HG02623 (cell line): ENCODE results near the gene KIF25.

Source experiments
- ATAC-seq: cut with Tn5 transposase; IDR thresholded peaks from one replicate; pipeline ENCODE4 v1.9.1; 2021; ENCODE audit warnings: moderate library complexity; ENCODE audit not compliant: unreplicated experiment

Gene KIF25

DNA sequence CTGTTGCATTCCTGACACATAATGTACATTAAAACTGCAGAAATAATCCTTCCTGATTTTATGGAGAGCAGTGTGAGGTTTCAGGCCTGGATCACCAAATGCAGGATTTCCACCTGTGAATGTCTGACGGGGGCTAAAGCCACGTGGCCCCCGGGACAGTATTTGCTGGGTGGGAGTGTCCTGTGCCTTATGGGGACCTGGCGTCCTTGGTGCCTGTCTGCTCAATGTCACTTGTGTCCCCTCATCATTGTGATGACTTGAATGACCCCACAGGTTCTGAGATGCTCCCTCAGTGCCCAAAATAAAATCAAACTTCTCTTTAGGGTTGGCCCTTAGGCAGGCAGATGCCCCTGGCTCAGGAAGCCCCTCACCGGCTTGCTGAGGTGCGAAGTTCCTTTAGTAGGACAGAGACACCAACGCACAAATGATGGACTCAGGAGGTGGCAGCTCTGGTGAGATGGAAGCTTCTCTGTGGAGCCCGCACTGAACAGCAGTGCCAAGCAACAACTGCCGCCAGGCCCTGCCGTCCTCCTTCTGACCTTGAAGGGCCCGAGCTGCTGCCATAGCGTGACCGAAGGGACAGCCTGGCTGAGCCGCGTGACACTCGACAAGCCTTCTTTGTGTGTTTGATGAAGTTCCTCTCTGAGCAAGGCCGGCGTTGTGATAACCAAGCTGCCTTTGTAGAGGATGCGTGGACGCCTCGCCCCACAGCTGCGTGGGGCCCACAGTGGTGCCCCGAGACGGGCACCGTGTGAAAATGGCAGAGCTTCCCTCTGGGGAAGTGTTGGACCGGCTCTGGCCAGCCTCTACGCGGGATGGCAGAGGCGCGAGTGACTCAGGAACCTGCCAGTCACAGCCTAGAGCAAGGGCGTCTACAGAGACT lies 50.6 kb downstream of the KIF25 start:
- ATAC-seq, result no peak

DNA sequence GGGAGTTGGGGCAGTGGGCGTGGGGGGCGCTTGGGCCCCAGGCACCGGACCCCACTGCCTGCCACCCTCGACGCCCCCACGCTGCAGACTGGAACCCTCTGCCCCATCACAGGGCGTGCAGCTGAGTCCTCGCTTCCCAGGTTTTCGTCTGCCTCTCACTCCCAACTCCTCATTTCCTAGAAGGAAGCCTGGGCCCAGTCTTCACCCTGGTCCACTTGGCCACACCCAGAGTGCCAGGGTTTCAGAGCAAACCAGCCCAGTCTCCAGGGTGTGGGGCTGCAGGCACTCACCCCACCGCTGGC lies 51.2 kb downstream of the KIF25 start:
- no peak for ATAC-seq

DNA sequence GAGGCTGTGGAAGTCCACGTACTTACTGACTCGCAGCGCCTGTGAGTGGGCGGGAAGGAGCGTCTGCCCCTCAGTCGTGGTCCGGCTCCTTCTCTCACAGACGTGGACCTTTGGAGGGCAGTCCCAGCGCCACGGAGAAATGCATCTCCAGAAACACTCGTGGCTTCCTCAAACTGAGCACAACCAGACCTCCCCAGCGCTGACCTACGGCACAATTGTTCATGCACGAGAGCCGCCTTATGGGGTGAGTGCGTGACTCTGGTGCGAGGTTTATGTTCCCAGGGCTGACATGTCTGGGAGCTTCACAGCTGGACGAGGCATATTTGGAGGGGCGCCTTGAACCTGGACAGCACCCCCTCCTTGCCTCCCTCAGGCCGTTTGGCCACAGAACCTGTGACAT lies 51.8 kb downstream of the KIF25 start:
- ATAC-seq, result no peak

DNA sequence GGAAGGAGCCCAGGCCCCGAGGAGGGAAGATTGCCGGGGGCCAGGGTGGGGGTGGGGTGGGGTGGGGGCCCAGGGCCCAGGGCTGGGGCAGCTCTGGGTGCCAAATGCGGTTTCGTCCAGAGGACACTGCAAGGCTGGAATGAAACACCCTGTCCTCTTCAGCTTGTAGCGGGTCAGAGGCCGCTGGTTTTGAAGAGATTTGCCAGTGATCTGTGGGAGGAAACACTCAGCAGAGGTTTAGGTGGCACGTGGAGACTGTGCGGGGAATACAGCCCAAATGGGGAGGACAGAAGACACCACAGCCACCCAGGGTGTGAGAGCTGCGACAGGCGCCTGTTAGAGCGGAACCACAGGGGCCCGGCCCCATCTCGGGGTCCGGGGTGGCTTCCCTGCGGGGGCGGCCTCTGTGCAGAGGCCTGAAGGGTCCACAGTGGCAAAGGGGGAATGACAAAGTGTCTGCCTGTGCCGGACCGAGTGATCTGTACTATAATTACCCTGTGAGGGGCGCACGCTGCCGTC lies 52.3 kb downstream of the KIF25 start:
- ATAC-seq, result no peak

DNA sequence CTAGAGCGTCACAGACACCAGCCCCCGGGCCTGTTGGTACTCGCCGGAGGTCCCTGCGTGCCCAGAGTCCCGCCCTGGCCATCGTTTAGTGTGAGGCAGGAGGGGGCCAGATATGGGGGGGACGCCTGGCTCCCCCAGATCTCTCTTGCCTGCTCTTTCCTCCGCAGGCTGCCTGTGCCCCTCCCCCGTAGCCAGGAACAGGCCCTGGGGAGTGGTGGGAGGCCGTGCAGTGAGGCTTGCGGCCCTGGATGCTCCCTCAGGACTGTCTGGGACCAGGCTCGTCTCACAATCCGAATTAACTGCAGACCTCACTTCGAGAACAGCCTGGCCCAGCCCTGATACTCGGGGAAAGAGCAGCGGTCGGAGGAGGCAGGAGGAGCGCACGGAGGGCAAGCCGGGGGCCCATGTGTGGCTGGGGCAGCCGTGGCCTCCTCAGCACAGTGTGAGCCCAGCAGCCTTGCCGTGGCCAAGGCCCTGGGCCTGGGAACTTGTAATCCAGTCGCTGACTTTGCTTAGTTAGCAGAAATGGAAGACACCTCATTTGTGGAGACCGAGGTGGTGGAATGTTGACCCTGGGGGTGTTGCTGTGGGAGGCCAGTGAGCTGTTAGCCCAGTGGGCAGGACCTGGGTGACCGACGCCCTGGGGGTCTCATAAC lies 52.9 kb downstream of the KIF25 start:
- ATAC-seq, result no peak

DNA sequence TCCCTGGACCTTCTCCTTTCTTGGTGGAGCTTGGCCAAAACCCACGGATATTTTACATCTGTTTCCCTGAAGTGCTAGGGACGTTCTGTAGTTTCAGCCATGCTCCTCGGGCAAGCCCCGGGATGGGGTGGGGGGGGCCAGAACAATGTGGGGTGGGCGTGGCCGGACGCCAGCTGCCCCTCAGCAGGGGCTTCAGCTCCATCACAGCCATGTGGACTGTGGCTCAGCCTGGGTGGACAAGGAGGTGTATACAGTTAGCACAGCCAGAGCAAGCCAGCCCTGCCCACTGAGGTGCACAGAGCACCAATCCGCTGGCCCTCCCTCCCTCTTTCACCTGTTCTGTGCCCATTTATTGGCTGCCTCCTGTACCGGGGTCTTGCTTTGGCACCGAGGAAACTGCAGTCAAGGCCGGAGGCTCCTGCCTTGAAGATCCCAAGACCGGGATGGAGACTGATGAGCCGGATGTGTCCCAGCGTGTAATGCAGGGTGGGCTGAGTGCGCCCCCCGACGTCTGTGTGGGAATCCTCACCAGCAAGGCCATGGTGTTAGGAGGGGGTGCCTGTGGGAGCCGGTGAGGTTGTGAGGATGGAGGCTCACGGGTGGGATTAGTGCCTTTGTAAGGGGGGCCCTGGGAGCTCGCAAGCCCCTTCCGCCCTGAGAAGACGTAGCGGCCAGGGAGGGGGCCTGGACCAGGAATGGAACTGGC lies 53.6 kb downstream of the KIF25 start:
- ATAC-seq, result no peak

DNA sequence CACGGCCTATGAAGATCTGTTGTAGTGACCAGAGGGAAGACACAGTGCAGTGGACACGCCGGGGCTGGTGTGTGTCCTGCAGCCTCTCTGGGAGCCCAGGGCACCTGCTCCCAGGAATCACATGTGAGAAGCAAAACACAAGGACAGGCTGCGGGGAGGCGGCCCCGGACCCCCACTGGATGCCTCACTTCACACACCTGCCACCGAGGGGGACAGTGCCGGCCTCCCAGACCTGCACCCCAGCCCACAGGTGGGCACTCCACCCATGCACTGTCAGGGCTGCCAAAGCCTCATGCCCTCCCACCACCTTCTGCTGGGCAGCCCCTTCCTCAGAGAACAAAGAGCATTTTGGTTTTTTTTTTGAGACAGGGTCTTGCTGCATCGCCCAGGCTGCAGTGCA lies 54.2 kb downstream of the KIF25 start:
- no peak for ATAC-seq

DNA sequence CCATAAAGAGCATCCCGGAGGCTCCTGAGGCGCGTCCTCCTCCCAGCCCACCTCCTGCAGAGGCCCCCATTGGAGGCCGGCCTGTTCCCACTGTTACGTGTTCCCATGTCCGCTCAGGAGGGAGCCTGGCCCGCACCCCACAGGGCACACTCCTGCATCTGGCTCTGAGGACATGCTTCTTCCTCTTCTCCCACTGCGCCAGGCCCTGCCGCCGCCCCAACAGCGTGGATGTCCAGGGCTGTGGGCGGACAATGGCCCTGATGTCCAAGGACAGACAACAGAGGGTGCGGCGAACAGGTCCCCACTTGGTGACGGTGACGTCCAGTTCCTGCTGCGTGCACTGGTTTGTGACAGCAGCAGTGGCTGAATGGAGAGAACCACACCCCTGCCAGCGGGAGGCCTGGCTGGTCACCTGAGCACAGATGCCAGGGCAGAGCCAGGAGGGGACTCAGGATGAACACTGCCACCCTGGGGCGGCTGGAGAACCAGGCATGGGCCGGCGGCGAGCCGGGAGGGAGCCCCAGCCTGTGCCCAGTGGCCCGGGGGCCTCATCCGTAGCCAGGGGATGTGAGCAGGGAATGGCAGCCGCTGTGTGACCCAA lies 54.9 kb downstream of the KIF25 start:
- ATAC-seq, result no peak

DNA sequence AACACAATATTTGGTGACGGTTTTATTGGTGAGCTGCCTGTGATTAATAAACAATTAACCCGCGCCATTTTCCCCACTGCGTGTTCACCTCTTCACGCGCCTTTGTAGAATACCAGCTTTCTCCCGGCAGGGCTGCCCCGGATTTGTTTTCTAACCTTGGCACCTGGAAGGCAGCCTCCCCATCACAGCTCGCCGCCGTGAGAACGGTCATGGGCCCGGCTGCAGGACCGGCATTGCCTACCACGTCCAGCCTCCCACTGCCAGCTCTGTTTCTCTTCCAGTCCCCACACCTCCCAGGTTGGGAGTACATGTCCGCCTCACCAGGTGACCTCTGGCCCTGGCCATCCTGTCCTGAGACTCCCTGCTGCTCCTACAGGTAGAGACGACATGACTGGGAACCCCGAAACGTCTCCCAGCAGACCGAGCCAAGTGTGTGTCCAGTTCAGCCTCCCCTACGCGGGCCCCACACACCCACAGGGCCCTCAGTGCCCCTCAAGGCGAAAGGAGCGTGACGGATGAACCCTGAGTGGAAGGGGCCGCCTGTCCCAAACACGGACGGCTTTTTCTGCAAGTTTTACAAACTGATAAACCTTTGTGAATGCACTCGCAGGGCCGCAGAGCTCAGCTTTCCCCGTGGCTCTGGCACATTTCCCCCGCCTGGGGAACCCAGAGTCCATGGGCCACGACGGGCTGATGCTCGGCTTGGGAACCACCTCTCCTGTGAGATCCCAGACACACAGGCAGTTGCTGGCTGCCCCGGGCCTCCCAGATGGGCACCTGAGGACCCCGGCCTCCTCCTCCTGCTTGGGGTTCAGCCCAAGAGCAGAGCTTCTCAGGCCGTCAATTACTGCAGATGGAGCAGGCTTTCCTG lies 55.9 kb downstream of the KIF25 start:
- ATAC-seq, result no peak

DNA sequence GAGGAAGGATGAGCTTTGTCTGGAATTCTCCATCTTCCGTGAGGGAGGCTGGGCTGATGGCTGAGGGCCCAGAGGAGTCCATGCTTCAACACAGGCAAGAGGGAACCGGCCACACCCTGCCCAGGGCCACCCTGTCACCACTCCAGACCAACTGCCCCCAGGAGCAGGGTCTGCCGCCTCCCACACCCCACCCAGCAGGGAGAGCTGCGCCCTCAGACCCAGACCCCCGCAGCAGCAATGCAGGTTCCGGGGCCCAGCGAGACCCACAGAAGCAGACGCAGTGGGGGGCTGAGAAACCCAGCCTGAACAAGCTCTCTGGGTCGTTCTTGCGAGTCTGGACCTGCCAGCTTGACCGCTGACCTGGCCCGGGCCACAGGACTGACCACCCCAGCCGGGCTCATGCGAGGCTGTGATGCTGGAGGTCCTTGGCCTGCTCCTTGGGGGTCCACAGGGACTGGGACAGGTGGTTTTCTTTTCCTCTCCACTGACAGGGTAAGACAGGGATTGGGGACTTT lies 56.5 kb downstream of the KIF25 start:
- no peak for ATAC-seq

DNA sequence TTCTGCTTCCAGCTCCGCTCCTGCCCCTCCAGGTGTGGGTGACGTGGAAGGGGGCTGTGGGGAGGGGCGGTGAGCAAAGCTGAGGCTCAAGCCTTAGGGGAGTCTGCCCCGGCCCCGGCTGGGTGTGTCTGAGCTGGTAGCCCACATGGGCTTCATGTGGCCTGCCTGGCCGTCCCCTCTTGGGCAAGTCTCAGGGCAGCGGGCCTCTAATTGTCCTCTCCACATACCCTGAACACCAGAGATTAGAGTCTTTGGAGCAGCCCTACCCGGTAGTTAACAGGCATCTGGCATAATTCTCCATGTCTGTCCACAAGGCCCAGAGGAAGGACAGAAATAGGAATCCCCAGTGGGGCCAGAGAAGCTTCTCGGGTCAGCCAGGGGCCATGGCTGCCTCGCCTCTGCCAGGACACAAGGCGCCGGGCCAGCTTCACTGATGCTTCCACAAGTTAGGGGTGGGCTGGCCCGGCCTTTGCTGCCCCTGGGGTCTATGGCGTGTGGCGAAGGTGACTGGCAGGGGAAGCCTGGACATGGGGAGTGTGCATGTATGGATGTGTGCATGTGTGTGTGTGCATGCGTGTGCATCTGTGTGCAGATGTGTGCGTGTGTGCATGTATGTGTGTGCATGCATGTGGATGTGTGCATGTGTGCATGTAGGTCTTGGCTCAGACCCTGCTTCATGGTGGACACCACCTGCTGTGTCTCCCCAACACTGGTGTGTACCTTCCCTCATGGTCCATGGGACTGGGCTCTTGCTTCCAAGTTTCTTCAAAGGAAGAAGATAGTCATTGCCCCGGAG lies 57.5 kb downstream of the KIF25 start:
- no peak for ATAC-seq

DNA sequence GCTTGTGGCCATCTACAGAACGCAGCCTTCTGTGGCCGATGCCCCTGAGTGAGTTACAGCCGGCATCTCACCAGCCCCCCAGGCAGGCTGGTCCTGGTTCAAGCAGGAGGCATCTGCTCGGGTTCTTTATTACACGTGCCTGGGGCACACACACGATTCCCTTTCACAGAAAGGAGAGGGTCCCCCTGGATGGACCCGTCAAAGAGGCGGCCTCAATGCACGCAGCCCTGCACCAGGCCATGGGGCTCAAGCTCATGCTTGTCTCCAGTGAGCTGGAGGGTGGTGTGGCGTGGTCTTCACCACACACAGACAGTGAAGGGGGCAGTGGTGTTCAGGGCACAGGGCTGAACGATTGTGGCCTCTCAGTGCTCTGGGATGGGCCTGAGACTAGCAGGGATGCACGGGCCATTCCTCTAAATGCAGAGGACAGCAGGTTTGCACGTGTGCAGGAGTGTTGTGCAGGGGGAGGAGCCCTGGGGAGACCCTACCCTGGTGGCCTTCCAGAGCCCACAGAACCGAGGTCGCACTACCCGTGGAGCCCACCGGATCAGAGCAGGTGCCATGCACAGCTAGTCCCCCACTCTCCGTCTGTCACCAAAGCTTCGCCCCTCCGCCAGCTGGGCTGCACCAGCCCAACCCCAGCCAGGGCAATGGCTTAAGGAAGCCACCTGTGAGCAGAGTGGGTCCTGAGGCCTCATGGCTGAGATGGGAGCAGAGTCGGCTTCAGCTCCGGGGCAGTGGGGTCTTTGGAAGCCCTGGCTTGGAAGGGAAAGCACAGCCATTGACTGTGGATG lies 58.4 kb downstream of the KIF25 start:
- no peak for ATAC-seq

DNA sequence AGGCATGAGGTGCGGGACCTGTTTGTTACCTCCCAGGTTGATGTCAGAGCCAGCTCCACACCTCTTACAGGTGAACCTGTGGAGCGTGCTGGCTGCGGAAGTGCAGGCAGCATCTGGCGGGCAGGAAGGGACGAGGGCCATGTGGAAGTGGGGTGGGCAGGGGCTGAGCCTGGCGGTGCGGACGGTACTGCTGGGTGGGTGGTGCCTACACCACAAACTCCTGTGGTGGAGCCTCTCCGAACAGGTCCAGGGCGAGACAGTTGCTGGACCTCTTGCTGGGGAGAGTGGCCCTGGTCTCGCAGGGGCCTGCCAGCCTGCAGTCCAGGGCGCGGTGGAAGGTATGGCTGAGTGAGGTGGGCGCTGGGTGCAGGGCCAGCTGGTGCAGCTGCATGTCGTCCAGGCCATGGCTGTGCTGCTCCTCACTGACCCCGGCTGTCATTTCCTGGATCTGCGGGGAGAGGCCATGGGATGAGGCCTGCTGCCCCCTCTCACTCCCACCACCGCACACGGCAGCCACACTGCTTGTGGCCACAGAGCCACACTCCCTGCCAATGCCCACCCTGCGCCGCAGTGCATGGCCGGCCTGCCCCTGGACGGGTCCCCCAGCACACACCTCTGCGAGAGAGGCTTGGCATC lies 59.5 kb downstream of the KIF25 start:
- no peak for ATAC-seq

DNA sequence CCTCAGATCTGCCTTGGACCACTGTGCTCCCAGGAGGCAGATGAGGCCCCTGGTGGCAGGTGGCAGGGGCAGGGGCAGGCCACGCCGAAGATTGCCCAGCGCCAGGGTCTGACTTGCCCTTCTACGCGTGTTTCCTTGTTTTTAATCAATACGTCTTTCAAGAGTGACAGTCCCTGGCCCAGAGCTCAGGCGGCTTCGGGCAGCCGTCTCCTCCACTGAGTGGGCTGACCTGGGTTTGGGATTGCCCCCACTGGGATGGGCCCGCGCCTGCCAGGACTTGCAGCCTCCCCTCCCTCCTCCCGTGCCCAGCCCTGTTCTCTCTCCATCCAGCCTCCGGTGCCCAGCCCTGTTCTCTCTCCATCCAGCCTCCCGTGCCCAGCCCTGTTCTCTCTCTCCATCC lies 60.4 kb downstream of the KIF25 start:
- ATAC-seq, result no peak

DNA sequence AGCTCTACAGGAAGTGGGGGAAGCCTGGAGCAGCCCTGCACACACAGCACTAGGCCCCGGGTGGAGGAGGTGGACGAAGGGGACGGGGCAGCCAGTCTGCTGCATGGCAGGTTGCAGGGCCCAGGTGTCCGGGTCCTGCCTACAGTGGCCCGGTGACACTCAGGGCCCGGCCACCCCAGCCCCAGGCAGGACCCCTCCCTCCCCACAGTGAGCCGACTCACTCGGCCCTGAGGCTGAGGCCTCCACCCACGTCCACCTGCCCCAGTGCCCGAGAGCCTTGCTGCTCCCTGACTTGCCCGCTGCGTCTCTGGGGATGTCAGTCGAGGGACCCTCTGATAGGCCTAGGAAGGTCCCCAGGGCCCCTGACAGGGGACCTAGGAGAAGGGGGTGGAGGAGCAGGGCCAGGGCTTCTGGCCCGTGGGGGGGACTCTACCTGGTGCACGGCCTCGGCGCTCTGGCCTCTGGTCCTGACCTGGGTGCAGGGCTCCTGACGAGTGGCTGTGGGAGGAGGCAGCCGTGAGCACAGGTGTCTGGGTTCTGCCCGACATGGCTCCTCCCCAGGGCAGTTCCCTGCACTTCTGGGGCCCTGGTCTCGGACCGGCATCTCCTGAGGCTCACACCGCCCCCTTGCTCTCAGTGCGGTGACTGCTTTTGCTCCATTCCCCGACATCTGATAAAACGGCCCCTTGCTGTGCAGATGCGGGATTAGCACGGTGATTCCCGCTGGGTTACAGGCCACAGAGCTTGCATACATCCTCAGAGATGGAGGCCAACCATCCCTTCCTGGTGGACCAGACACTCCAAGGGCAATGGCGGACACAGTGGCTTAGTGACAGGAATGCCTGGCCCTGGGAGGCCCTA lies 61.5 kb downstream of the KIF25 start:
- ATAC-seq, result no peak

DNA sequence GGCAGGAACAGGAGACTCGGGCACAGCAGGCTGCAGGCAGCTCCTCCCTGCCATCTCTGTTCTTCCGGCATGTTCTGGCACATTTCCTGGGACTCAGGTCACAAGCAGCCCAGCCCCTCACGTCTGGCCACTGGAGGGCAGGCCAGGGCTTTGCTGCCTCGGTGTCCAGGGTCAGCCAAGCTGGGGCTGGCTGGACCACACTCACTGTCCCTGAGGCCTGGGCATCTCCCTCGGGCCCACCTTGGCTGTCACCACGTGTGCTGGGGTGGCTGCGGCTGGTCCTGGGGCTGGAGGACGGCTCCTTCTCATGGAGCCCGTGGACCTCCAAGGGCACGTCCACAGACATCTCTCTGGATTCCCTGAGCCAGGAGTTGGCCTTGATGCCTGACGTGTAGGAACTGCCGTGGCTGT lies 63.1 kb downstream of the KIF25 start:
- no peak for ATAC-seq
